HFFc6 (cell line): ENCODE results near the gene SSTR3. TPM values are rescaled to one million over a fixed set of nuclear protein-coding genes. Genes with fewer than 3 reads are reported as not detected.

Experiments
- DNase-seq: peaks from one replicate; pipeline ENCODE4 v3.0.0-alpha.2; 2018
- H3K27ac Mint-ChIP-seq: 2 replicates; pipeline ENCODE4 v1.8.0; 2020; ENCODE audit warnings: mild to moderate bottlenecking, mixed read lengths
- H3K27me3 Mint-ChIP-seq: 2 replicates; pipeline ENCODE4 v1.8.0; 2021; ENCODE audit warnings: mild to moderate bottlenecking, moderate library complexity, mixed read lengths; ENCODE audit not compliant: insufficient read depth
- H3K36me3 Mint-ChIP-seq: 2 replicates; pipeline ENCODE4 v1.8.0; 2021; ENCODE audit warnings: low read depth, mixed read lengths
- H3K4me1 Mint-ChIP-seq: 2 replicates; pipeline ENCODE4 v1.8.0; 2020; ENCODE audit warnings: low read depth, mixed read lengths
- H3K4me3 Mint-ChIP-seq: 2 replicates; pipeline ENCODE4 v1.8.0; 2020; ENCODE audit warnings: mild to moderate bottlenecking, moderate library complexity, mixed read lengths
- H3K9me3 Mint-ChIP-seq: 2 replicates; pipeline ENCODE4 v1.8.0; 2020; ENCODE audit warnings: mild to moderate bottlenecking, mixed read lengths
- CTCF ChIP-seq: fragments of 200-600 bp; sonication (generic); IDR thresholded peaks from 2 replicates; pipeline ENCODE4 v1.5.0; 2021; ENCODE audit warnings: antibody characterized with exemption, mild to moderate bottlenecking
- total RNA-seq, 6 experiments: library from RNA; stranded (reverse); fragmentation: NEBNext Ultra II Directional; extraction: Animal tissue kit (Norgen Biotek cat#: 25700); gene quantifications; 2 replicates in 1 of 6; 3 replicates in 5 of 6; pipeline ENCODE4 v1.2.3, GENCODE V29; 2021

The SSTR3 gene
- total RNA-seq, 6 experiments from 2014 or later: not detected

- Mint-ChIP-seq H3K9me3 (no peaks in the 10 kb centered on the region), H3K4me3 (peak within 1 kb of the TSS; percentile 84), H3K36me3 (no peaks in the 10 kb centered on the region), H3K27me3 (peaks cover 6% of the 10 kb centered on the region), H3K4me1 (peaks cover 26% of the 10 kb centered on the region), H3K27ac (0 out of 2 replicates have a peak within 1 kb of the TSS, but pooled peaks have one; percentile 25)
- no peak for DNase-seq
- no peak for TF ChIP-seq CTCF
Measured at GRCh38 chr22:37244114-37244921, 32.0 kb upstream of the SSTR3 start, which contains the start of gene RAC2. Gene RAC2, minus strand, starts transcription at chr22:37244269. Its CDS starts 121 bp downstream, at chr22:37244148.

GRCh38 chr22:37243402-37244113, 31.3 kb upstream of the SSTR3 start:
- Mint-ChIP-seq H3K4me3 (peak overlapping the region; percentile 84), H3K27me3 (peaks cover 5% of the 10 kb centered on the region), H3K36me3 (no peaks in the 10 kb centered on the region), H3K27ac (no peak overlapping the region), H3K9me3 (no peaks in the 10 kb centered on the region), H3K4me1 (peaks cover 23% of the 10 kb centered on the region)
- DNase-seq: no peak
- no peak for TF ChIP-seq CTCF

- Mint-ChIP-seq H3K4me1 (peaks cover 17% of the 10 kb centered on the region), H3K27me3 (peaks cover 4% of the 10 kb centered on the region), H3K36me3 (no peaks in the 10 kb centered on the region), H3K9me3 (no peaks in the 10 kb centered on the region), H3K4me3 (peak overlapping the region; percentile 33), H3K27ac (peak overlapping the region; percentile 29; the same call in 1 of the 2 replicates)
- TF ChIP-seq CTCF: no peak
- DNase-seq: no peak
Measured at GRCh38 chr22:37242395-37242918, 30.2 kb upstream of the SSTR3 start.

GRCh38 chr22:37241351-37242142, 29.3 kb upstream of the SSTR3 start:
- no peak for DNase-seq
- H3K27ac Mint-ChIP-seq: no peak overlapping the region
- H3K27me3 Mint-ChIP-seq: peaks cover 6% of the 10 kb centered on the region
- no peaks in the 10 kb centered on the region for H3K9me3 Mint-ChIP-seq
- no peaks in the 10 kb centered on the region for H3K36me3 Mint-ChIP-seq
- no peak for TF ChIP-seq CTCF
- no peak overlapping the region for H3K4me3 Mint-ChIP-seq
- H3K4me1 Mint-ChIP-seq: peaks cover 17% of the 10 kb centered on the region

GRCh38 chr22:37240941-37241320, 28.7 kb upstream of the SSTR3 start:
- no peaks in the 10 kb centered on the region for H3K9me3 Mint-ChIP-seq

More at GRCh38 chr22:37240941-37241320, 28.7 kb upstream of the SSTR3 start:
- DNase-seq: no peak
- peaks cover 6% of the 10 kb centered on the region for H3K27me3 Mint-ChIP-seq
- H3K4me1 Mint-ChIP-seq: peaks cover 17% of the 10 kb centered on the region
- TF ChIP-seq CTCF: no peak
- no peak overlapping the region; the same call in 1 of the 2 replicates for H3K27ac Mint-ChIP-seq
- H3K36me3 Mint-ChIP-seq: no peaks in the 10 kb centered on the region
- no peak overlapping the region for H3K4me3 Mint-ChIP-seq
